Heart left ventricle (tissue), 13 donors: ENCODE measurements around the gene PLA2G3.

Source experiments
- CTCF ChIP-seq, 12 donors: fragments of 200-600 bp; sonication (generic) in 4 of 12; IDR thresholded peaks; one replicate each; pipeline versions ENCODE4 v1.5.0 to v1.8.0; 2018 to 2022; ENCODE audit warnings: antibody characterized with exemption in 12 of 12, mild to moderate bottlenecking in 5 of 12
- POLR2A ChIP-seq, 2 donors: fragments of 450-650 bp; IDR thresholded peaks; one replicate each; pipeline ENCODE4 v1.6.1; 2017; ENCODE audit warnings: antibody characterized with exemption in 2 of 2, mild to moderate bottlenecking in 2 of 2, moderate library complexity in 2 of 2
- donor health status: ischemic (EF 13 %, LVEDD 7.1; RV severe dilation, severe dysfunction).
- donor health status: DM: no; HTN: yes; CAD: no.
- donor health status: DM: no; HTN: no; CAD: no.
- donor health status: ischemic (EF 25% LVEDD 6.9; RV normal size, moderate dysfunction).
- donor health status: ischemic (EF 25% LVEDD 5.7; RV mildly dilated, moderate dysfunction).
- donor health status: ischemic (EF 35%, LVEDD 5.7; RV mildly dilated, moderate dysfunction).
- donor health status: nonischemic (EF 11% LVEDD 7.7; RV severe dilation, severe dysfunction).
- donor health status: DM: yes; HTN: yes; CAD: no.
- donor health status: PGD.
- donor health status: ischemic (EF 29% LVEDD 5.4; RV normal size, mild dysfunction).
- donor health status: nonischemic (EF 23%, LVEDD 6.1; RV moderate dilation, normal function).

DNA sequence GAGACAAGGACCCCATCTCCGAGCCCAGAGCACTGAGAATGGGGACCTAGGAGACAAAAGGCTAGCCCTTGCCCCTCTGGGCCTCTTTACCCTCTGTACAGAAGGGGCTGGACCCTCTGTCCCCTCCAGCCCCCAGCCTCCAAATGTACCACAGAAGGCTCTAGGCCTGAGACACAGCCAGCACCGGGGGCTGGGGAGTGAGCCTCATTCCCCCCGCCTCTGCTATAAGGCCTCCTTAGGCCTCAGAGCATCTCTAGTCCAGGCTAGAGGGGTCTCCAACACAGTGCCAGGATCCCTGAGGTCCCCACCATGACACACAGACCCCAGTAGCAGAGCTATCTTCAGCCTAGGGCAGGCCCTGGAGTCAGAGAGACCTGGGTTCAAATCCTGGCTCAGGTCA, 54.4 kb downstream of the PLA2G3 start:
- no peak for TF ChIP-seq CTCF (IDR thresholded peaks at IDR 0.05)
- TF ChIP-seq POLR2A (IDR thresholded peaks at IDR 0.05), result no peak
